HG03097 (cell line): ENCODE measurements around the gene TPH2.

Experiments used
- ATAC-seq: cut with Tn5 transposase; IDR thresholded peaks from one replicate; pipeline ENCODE4 v1.9.1; 2021; ENCODE audit not compliant: unreplicated experiment, low FRiP score

The TPH2 gene

GRCh38 chr12:71958457-71958856 is 19.8 kb downstream of the TPH2 start:
- ATAC-seq: no peak

GRCh38 chr12:71958993-71959578 is 20.4 kb downstream of the TPH2 start:
- no peak for ATAC-seq

- no peak for ATAC-seq
Measured at GRCh38 chr12:71967211-71967610, 28.6 kb downstream of the TPH2 start.

GRCh38 chr12:71969330-71969729 is 30.7 kb downstream of the TPH2 start:
- ATAC-seq: no peak

- ATAC-seq: no peak
Measured at GRCh38 chr12:71970031-71970430, 31.4 kb downstream of the TPH2 start.

GRCh38 chr12:71972441-71973074 is 33.9 kb downstream of the TPH2 start:
- ATAC-seq: no peak

GRCh38 chr12:71973687-71974086 is 35.0 kb downstream of the TPH2 start:
- ATAC-seq: no peak

GRCh38 chr12:71980538-71980937 is 41.9 kb downstream of the TPH2 start:
- no peak for ATAC-seq

- ATAC-seq: no peak
Measured at GRCh38 chr12:71981149-71981548, 42.5 kb downstream of the TPH2 start.

- no peak for ATAC-seq
Measured at GRCh38 chr12:71994715-71995114, 56.1 kb downstream of the TPH2 start.

GRCh38 chr12:71999795-72000194 is 61.1 kb downstream of the TPH2 start:
- no peak for ATAC-seq

GRCh38 chr12:72000969-72001648 is 62.5 kb downstream of the TPH2 start:
- no peak for ATAC-seq

- ATAC-seq: no peak
Measured at GRCh38 chr12:72006766-72007165, 68.1 kb downstream of the TPH2 start.

GRCh38 chr12:72010356-72010755 is 71.7 kb downstream of the TPH2 start:
- ATAC-seq: no peak

- ATAC-seq: no peak
Measured at GRCh38 chr12:72011374-72011773, 72.7 kb downstream of the TPH2 start.

- ATAC-seq: no peak
Measured at GRCh38 chr12:72012874-72013273, 74.2 kb downstream of the TPH2 start.

- no peak for ATAC-seq
Measured at GRCh38 chr12:72015895-72016294, 77.2 kb downstream of the TPH2 start.

GRCh38 chr12:72017054-72017651 is 78.5 kb downstream of the TPH2 start:
- peak; percentile 99 for ATAC-seq

- ATAC-seq: no peak
Measured at GRCh38 chr12:72018036-72018435, 79.4 kb downstream of the TPH2 start.

- ATAC-seq: no peak
Measured at GRCh38 chr12:72024613-72025012, 86.0 kb downstream of the TPH2 start.

- no peak for ATAC-seq
Measured at GRCh38 chr12:72025524-72025923, 86.9 kb downstream of the TPH2 start.

GRCh38 chr12:72028966-72029365 is 90.3 kb downstream of the TPH2 start:
- no peak for ATAC-seq
